Kidney epithelial cell (primary cell): ENCODE data around the gene EIF4H. TPM values are rescaled to one million over a fixed set of nuclear protein-coding genes. Genes with fewer than 3 reads are reported as not detected.

Experiments used
- DNase-seq: peaks from one replicate; pipeline ENCODE4 v3.0.0-alpha.2; 2010; ENCODE audit warnings: low read depth
- H3K27me3 ChIP-seq: 2 replicates; pipeline ENCODE4 v1.6.0; 2011; ENCODE audit warnings: low read length; ENCODE audit not compliant: control insufficient read depth, insufficient read depth
- H3K36me3 ChIP-seq: 2 replicates; pipeline ENCODE4 v1.5.1; 2011; ENCODE audit warnings: low read length; ENCODE audit not compliant: control insufficient read depth, insufficient read depth
- H3K4me3 ChIP-seq: 2 replicates; pipeline ENCODE4 v1.5.1; 2011; ENCODE audit warnings: low read depth, mild to moderate bottlenecking, control low read depth, low read length
- total RNA-seq: library from RNA; depleted of rRNA; stranded (reverse); fragments of >200 nt; gene quantifications from 2 replicates; pipeline ENCODE4 v1.2.3, GENCODE V29; 2015
- TF ChIP-seq, protein P1 (sequence below): IDR thresholded peaks from 2 replicates; pipeline ENCODE4 v1.5.1; 2011; ENCODE audit warnings: mild to moderate bottlenecking, moderate library complexity, low read length, control low read depth, inconsistent platforms; ENCODE audit not compliant: insufficient read depth, poor library complexity, severe bottlenecking

The EIF4H gene
- total RNA-seq, 1 donor from 2014 or later, result 307 TPM

DNA sequence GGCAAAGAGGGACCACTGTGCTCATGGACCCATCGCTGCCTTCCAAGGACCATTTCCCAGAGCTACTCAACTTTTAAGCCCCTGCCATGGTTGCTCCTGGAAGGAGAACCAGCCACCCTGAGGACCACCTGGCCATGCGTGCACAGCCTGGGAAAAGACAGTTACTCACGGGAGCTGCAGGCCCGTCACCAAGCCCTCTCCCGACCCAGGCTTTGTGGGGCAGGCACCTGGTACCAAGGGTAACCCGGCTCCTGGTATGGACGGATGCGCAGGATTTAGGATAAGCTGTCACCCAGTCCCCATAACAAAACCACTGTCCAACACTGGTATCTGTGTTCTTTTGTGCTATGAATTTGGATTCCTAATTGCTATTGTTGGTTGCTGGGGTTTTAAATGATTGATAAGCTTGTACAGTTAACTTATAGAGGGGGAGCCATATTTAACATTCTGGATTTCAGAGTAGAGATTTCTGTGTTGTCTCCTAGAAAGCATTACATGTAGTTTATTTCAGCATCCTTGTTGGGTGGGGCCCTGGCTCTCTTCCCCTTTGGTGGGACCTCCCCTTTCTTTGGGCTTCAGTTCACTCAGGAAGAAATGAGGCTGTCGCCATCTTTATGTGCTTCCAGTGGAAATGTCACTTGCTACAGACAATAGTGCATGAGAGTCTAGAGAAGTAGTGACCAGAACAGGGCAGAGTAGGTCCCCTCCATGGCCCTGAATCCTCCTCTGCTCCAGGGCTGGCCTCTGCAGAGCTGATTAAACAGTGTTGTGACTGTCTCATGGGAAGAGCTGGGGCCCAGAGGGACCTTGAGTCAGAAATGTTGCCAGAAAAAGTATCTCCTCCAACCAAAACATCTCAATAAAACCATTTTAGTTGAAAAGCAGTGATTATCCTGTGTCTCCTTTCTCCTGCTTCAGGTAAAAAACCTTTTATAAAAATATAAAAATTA, 55.1 kb downstream of the EIF4H start:
- no peaks in the 10 kb centered on the region for H3K27me3 ChIP-seq
- no peak overlapping the region for H3K4me3 ChIP-seq
- TF ChIP-seq, protein P1, sequence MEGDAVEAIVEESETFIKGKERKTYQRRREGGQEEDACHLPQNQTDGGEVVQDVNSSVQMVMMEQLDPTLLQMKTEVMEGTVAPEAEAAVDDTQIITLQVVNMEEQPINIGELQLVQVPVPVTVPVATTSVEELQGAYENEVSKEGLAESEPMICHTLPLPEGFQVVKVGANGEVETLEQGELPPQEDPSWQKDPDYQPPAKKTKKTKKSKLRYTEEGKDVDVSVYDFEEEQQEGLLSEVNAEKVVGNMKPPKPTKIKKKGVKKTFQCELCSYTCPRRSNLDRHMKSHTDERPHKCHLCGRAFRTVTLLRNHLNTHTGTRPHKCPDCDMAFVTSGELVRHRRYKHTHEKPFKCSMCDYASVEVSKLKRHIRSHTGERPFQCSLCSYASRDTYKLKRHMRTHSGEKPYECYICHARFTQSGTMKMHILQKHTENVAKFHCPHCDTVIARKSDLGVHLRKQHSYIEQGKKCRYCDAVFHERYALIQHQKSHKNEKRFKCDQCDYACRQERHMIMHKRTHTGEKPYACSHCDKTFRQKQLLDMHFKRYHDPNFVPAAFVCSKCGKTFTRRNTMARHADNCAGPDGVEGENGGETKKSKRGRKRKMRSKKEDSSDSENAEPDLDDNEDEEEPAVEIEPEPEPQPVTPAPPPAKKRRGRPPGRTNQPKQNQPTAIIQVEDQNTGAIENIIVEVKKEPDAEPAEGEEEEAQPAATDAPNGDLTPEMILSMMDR, result no peak
- DNase-seq, result no peak
- no peaks in the 10 kb centered on the region for H3K36me3 ChIP-seq

DNA sequence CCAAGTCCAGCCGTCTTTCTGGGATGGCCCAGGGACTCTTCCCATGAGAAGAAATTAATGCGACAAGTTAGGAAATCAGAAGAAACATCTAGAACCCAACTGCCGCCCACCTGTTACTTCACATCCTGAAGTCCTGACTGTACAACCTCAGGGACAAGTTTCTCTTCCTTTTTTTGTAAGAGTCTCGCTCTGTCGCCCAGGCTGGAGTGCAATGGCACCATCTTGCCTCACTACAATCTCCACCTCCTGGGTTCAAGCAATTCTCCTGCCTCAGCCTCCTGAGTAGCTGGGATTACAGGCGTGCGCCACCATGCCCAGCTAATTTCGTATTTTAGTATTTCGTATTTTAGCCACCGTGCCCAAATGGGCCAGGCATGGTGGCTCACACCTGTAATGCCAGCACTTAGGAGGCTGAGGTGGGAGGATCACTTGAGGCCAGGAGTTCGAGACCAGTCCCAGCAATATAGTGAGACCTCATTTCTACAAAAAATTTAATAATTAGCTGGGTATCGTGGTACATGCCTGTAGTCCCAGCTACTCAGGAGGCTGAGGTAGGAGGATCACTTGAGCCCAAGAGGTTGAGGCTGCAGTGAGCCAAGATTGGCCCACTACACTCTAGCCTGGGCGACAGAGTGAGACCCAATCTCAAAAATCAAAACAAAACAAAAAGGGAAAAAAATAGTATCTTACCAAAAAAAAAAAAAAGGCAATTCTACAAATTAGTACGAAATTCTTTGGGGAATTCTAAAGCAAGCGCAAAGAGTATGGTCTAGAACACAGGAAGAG, 56.5 kb downstream of the EIF4H start:
- DNase-seq, result no peak
- Histone ChIP-seq H3K36me3 (no peaks in the 10 kb centered on the region), H3K4me3 (no peak overlapping the region), H3K27me3 (no peaks in the 10 kb centered on the region)
- TF ChIP-seq, protein P1, result no peak

DNA sequence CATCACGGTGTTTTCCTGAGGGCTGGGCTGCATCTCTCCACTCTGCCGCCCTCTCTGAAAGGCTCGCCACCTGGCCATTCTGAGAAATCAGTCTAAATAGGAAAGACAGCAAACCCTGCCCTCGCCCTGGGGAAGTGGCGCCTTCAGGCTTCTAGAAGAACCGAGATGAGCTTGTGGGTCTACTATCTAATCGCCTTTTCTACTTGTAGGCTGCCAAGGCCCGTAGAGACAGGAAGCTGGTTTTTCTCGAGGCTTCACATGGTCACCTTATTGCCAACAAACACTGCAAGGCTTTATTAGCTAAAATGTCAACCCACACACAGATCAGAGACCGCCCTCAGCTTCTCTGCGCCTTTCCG, 57.1 kb downstream of the EIF4H start:
- Histone ChIP-seq H3K27me3 (no peaks in the 10 kb centered on the region), H3K36me3 (no peaks in the 10 kb centered on the region), H3K4me3 (no peak overlapping the region)
- DNase-seq, result no peak
- TF ChIP-seq, protein P1, result no peak

DNA sequence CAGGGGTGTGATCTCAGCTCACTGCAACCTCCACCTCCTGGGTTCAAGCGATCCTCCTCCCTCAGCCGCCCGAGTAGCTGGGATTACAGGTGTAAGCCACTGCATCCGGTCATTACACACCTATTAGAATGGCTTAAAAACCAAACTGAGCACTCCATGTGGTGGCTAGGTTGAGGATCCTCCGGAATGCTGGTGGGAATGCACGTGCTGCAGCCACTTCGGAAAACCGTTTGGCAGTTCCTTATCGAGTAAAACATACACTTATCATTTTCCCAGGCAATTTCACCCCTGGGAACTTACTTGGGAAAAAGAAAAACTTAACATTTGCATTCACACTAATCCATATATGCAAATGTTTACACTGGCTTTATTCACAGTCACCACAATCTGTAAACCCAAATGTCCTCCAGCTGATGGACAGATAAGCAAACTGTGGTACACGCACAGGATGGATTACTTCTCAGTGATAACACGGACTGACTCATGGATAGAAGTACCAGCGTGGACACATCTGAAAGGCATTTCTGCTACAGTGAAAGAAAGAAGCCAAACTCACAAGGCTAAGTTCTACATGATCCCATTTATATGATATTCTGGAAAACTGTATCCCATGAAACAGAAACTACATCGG, 59.6 kb downstream of the EIF4H start:
- no peak for DNase-seq
- H3K36me3 ChIP-seq, result no peaks in the 10 kb centered on the region

DNA sequence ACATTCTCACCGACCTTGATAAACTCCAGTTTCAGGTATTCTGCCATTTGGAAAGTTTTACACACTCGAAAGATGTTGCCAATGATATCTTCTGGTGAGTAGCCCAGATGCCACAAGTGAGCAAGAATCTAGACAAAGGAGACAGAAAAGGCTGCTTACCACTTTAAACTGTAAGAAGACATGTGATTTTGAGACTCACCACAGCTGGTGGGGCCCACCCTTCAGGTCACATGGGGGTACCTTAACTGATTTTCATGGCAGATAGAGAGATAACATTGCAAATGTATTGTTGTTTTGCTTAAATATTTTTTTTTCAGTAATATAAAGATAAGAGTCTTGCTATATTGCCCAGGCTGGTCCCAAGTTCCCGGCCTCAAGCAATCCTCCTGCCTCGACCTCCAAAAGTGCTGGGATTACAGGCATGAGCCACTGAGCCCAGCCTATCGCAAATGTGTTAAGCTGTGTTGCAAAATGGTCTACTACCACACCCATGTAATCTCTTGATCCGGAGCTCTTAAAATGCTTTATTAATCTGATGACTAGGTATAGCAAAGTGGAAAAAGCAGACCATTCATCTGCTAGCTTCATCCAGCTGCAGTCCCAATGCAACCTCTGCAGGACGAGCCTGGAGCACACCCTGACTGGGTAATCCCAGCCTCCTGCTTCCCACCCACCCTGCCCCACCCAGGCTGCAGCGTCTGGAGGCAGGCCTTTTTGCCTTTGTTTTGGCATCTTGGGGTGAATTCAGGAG, 61.5 kb downstream of the EIF4H start:
- no peak for DNase-seq
- no peak overlapping the region for H3K4me3 ChIP-seq
- no peaks in the 10 kb centered on the region for H3K36me3 ChIP-seq
- TF ChIP-seq, protein P1, result no peak
- H3K27me3 ChIP-seq, result no peaks in the 10 kb centered on the region

More for the DNA sequence above, 59.6 kb downstream of the EIF4H start:
- Histone ChIP-seq H3K27me3 (no peaks in the 10 kb centered on the region), H3K4me3 (no peak overlapping the region)
- TF ChIP-seq, protein P1, result no peak
